ENCODE results near the gene OR13J1.
A peak's percentile ranks its signal among the peaks of the same experiment; 100 is the strongest.
"Not testable (repeated sequence)": the region's sequence is repeated elsewhere in the genome, so short reads cannot be mapped to it uniquely, and the experiment has no call there.

Gene OR13J1

GRCh38 chr9:35905051-35905781 lies 35.0 kb upstream of the OR13J1 start:
- no peak for DNase-seq (ENCODE audit: low read depth in 1 of 2, low spot score in 1 of 2)

- DNase-seq (ENCODE audit: low read depth in 1 of 2, low spot score in 1 of 2): no peak
Observed at GRCh38 chr9:35904338-35904737, 34.1 kb upstream of the OR13J1 start.

- peak in 1 of 2 donors; percentile 52 for DNase-seq (ENCODE audit: low read depth in 1 of 2, low spot score in 1 of 2)
Observed at GRCh38 chr9:35903049-35903448, 32.8 kb upstream of the OR13J1 start.

GRCh38 chr9:35899021-35899420 lies 28.8 kb upstream of the OR13J1 start:
- DNase-seq (ENCODE audit: low read depth in 1 of 2, low spot score in 1 of 2): no peak

- no peak for DNase-seq (ENCODE audit: low read depth in 1 of 2, low spot score in 1 of 2)
Observed at GRCh38 chr9:35898337-35898736, 28.1 kb upstream of the OR13J1 start.

GRCh38 chr9:35897376-35898099 lies 27.3 kb upstream of the OR13J1 start:
- DNase-seq (ENCODE audit: low read depth in 1 of 2, low spot score in 1 of 2): not testable (repeated sequence)

GRCh38 chr9:35896570-35896969 lies 26.4 kb upstream of the OR13J1 start:
- DNase-seq (ENCODE audit: low read depth in 1 of 2, low spot score in 1 of 2): no peak

- DNase-seq (ENCODE audit: low read depth in 1 of 2, low spot score in 1 of 2): no peak
Observed at GRCh38 chr9:35892051-35892450, 21.9 kb upstream of the OR13J1 start.

- DNase-seq (ENCODE audit: low read depth in 1 of 2, low spot score in 1 of 2): no peak
Observed at GRCh38 chr9:35891646-35892045, 21.4 kb upstream of the OR13J1 start.

GRCh38 chr9:35884908-35885307 lies 14.7 kb upstream of the OR13J1 start:
- DNase-seq (ENCODE audit: low read depth in 1 of 2, low spot score in 1 of 2): not testable (repeated sequence)

- no peak for DNase-seq (ENCODE audit: low read depth in 1 of 2, low spot score in 1 of 2)
Observed at GRCh38 chr9:35882996-35883395, 12.8 kb upstream of the OR13J1 start.

GRCh38 chr9:35882263-35882848 lies 12.2 kb upstream of the OR13J1 start:
- peak; percentile 57 to 72 for DNase-seq (ENCODE audit: low read depth in 1 of 2, low spot score in 1 of 2)

GRCh38 chr9:35872505-35872904 lies 2.3 kb upstream of the OR13J1 start:
- DNase-seq (ENCODE audit: low read depth in 1 of 2, low spot score in 1 of 2): no peak

GRCh38 chr9:35871545-35871944 lies 1.3 kb upstream of the OR13J1 start:
- DNase-seq (ENCODE audit: low read depth in 1 of 2, low spot score in 1 of 2): no peak

- DNase-seq (ENCODE audit: low read depth in 1 of 2, low spot score in 1 of 2): no peak
Observed at GRCh38 chr9:35869621-35870216, 482 bp downstream of the OR13J1 start.

- DNase-seq (ENCODE audit: low read depth in 1 of 2, low spot score in 1 of 2): no peak
Observed at GRCh38 chr9:35868933-35869332, 1.3 kb downstream of the OR13J1 start.

GRCh38 chr9:35867538-35867937 lies 2.7 kb downstream of the OR13J1 start:
- DNase-seq (ENCODE audit: low read depth in 1 of 2, low spot score in 1 of 2): no peak

- no peak for DNase-seq (ENCODE audit: low read depth in 1 of 2, low spot score in 1 of 2)
Observed at GRCh38 chr9:35864695-35865255, 5.4 kb downstream of the OR13J1 start.

- no peak for DNase-seq (ENCODE audit: low read depth in 1 of 2, low spot score in 1 of 2)
Observed at GRCh38 chr9:35863583-35863982, 6.6 kb downstream of the OR13J1 start.

- DNase-seq (ENCODE audit: low read depth in 1 of 2, low spot score in 1 of 2): no peak
Observed at GRCh38 chr9:35862328-35862727, 7.9 kb downstream of the OR13J1 start.

GRCh38 chr9:35861161-35861897 lies 8.9 kb downstream of the OR13J1 start:
- DNase-seq (ENCODE audit: low read depth in 1 of 2, low spot score in 1 of 2): no peak

All from activated CD4-positive, alpha-beta T cell treated with anti-CD3 and anti-CD28 coated beads, Interleukin-2, amount 50 U/mL, for 24 hours (primary cell).